Inferior parietal cortex (tissue), 1 donor: ENCODE results near the gene EDN2.

Source experiments
- DNase-seq: peaks from one replicate; pipeline ENCODE4 v3.0.0-alpha.2; 2016; ENCODE audit errors: extremely low spot score

EDN2 gene

GRCh38 chr1:41484402-41485241, at the start of gene EDN2:
EDN2 (minus strand) TSS chr1:41484683; CDS start chr1:41484601, 82 bp downstream.
- DNase-seq = no peak

GRCh38 chr1:41533731-41534080, 49.2 kb upstream of the EDN2 start:
- DNase-seq = no peak

GRCh38 chr1:41533016-41533730, 48.7 kb upstream of the EDN2 start:
- no peak for DNase-seq

GRCh38 chr1:41532206-41532975, 47.9 kb upstream of the EDN2 start:
- no peak for DNase-seq

- DNase-seq = no peak
These were observed 45.9 kb upstream of the EDN2 start for GRCh38 chr1:41530411-41530810.

GRCh38 chr1:41529621-41530395, 45.3 kb upstream of the EDN2 start:
- DNase-seq = no peak

- no peak for DNase-seq
These were observed 44.5 kb upstream of the EDN2 start for GRCh38 chr1:41528726-41529605.

- no peak for DNase-seq
These were observed 43.6 kb upstream of the EDN2 start for GRCh38 chr1:41528106-41528505.

GRCh38 chr1:41526956-41527561, 42.6 kb upstream of the EDN2 start:
- DNase-seq = no peak

GRCh38 chr1:41525891-41526587, 41.6 kb upstream of the EDN2 start:
- no peak for DNase-seq

GRCh38 chr1:41524676-41525675, 40.5 kb upstream of the EDN2 start:
- no peak for DNase-seq

GRCh38 chr1:41523949-41524675, 39.6 kb upstream of the EDN2 start:
- no peak for DNase-seq

GRCh38 chr1:41523071-41523470, 38.6 kb upstream of the EDN2 start:
- no peak for DNase-seq

- DNase-seq = no peak
These were observed 37.3 kb upstream of the EDN2 start for GRCh38 chr1:41521766-41522165.

GRCh38 chr1:41520951-41521752, 36.7 kb upstream of the EDN2 start:
- no peak for DNase-seq

GRCh38 chr1:41519667-41520066, 35.2 kb upstream of the EDN2 start:
- DNase-seq = no peak

GRCh38 chr1:41518471-41518870, 34.0 kb upstream of the EDN2 start:
- no peak for DNase-seq
